Activated naive CD4-positive, alpha-beta T cell treated with anti-CD3 and anti-CD28 coated beads, Interleukin-2, amount 10 ng/mL, durations not matched to agents 7 days and 5 days (primary cell): ENCODE measurements around the gene TMEM176A.

ENCODE experiments used
- CTCF ChIA-PET: fragments of 350-600 bp; sonication (Branson Sonifier 250); formaldehyde crosslinking; loops from one replicate; lab custom pipeline; 2021; ENCODE audit warnings: antibody characterized with exemption; lab: Charles Lee
- DNase-seq: peaks from one replicate; pipeline ENCODE4 v3.0.0-alpha.2; 2020
- H3K27ac Mint-ChIP-seq: one replicate; pipeline ENCODE4 v1.8.0; 2021; ENCODE audit warnings: mild to moderate bottlenecking, moderate library complexity, mixed read lengths
- H3K27me3 Mint-ChIP-seq: one replicate; pipeline ENCODE4 v1.8.0; 2021; ENCODE audit warnings: mild to moderate bottlenecking, mixed read lengths
- H3K36me3 Mint-ChIP-seq: one replicate; pipeline ENCODE4 v1.8.0; 2021; ENCODE audit warnings: mixed read lengths
- H3K4me1 Mint-ChIP-seq: one replicate; pipeline ENCODE4 v1.8.0; 2021; ENCODE audit warnings: mixed read lengths
- H3K4me3 Mint-ChIP-seq: one replicate; pipeline ENCODE4 v1.8.0; 2021; ENCODE audit warnings: mild to moderate bottlenecking, moderate library complexity, mixed read lengths
- H3K9me3 Mint-ChIP-seq: one replicate; pipeline ENCODE4 v1.8.0; 2021; ENCODE audit warnings: mixed read lengths

Gene TMEM176A

DNA sequence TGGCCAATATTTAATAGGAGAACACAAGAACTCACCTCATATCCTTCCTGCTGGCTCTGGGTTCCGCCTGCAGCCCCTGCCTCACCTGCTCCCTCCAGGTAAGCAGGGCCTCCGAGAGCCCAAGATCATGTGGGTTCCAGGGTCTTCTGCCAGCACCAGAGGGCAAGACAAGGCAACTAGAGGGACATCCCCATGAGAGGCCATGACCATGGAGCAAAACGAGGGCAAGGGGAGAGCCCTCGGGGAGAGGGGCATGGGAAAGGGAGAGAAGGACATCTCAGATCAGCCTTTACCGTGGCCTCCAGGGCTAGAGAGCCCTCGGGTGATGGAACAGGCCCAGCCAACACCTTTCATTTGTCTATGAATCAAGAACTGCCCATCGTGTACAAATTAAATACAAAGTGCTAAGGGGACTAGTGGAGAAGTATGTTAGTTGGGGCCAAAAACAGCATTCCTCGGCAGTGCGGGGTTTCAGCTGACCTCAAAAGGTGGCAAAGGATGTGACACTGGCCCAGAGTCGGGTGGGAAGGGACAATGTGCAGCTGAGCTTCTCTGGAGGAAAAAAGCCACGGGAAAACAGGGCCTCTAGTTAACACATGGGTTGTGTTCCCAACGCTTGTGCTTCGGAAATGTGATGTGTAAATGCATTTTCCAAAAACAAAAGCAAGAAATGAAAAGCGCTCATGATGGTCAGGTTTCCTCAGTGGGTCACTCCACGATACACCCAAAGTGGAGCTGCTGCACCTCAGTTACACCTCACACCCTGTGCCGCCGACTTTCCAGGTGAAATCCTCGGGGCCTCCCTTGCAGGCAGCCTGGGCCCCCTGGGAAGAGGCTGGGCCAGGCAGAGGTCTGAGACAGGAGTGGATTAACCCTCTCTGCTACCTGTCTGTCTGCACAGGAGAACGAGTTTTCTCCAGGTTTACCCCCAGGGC lies 53.8 kb downstream of the TMEM176A start:
- Mint-ChIP-seq H3K27ac (no peak overlapping the region), H3K27me3 (peaks cover 35% of the 10 kb centered on the region), H3K36me3 (no peaks in the 10 kb centered on the region), H3K9me3 (no peaks in the 10 kb centered on the region), H3K4me1 (peaks cover 6% of the 10 kb centered on the region), H3K4me3 (no peak overlapping the region)
- no peak for DNase-seq
- CTCF ChIA-PET: interaction anchor here (1.0 kb wide), 1 partner anchor 21 kb away, joined by 3 read pairs; no protein-coding TSS in a partner anchor
